SKM-1 (cell line): ENCODE results near the gene RASSF10.
"Not testable (repeated sequence)": the region's sequence is repeated elsewhere in the genome, so short reads cannot be mapped to it uniquely, and the experiment has no call there.

Experiments
- DNase-seq: peaks from one replicate; lab custom pipeline; 2025; ENCODE audit not compliant: unreplicated experiment; lab: John Stamatoyannopoulos, UW

Gene RASSF10

DNA sequence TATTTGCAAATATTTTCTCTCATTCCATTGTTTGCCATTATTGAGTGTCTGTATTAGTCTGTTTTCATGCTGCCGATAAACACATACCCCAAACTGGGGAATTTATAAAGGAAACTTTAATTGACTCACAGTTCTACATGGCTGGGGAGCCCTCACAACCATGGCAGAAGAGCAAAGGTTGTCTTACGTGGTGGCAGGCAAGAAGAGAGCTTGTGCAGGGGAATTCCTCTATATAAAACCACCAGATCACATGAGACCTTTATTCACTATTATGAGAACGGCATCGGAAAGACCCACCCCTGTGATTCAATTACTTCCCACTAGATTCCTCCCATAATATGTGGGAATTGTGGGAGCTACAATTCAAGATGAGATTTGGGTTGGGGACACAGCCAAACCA is 10.2 kb downstream of the RASSF10 start:
- no peak for DNase-seq

DNA sequence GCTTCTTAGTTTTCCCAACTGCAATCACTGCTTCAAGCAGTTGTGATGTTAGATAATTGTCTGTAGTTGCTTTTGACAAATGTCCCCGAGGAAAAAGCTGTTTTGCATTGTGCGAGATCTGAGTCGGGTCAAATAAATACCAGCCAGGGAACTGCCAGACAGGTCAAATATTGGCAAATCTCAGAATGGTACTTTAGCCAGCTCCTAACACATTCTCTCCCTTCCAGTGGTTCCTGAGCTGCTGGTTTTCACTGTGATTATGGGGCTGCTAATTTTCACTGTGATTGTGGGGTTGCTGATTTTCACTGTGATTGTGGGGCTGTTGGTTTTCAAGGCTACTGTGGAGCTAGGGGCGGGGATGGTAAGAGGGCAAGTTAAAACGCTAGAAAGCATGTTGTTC is 14.3 kb downstream of the RASSF10 start:
- no peak for DNase-seq

DNA sequence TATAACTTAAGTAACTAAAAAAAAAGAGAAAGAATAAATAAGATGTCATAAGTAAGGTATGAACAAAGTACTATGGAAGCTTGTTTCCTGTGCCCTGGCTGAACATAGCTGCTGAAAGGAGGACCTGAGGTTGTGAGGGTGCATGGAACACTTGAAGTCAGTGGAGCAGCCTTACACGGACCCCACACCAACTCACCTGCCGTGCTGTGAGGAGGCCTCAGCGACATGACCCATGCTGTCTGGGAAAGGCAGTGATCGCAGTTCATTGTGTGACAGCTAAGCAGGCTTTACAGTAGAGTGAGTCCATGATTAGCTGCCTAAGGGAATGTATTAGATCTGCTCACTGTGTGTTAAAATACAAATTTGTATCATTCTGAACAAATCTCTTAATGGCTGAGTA is 17.6 kb downstream of the RASSF10 start:
- DNase-seq = no peak

DNA sequence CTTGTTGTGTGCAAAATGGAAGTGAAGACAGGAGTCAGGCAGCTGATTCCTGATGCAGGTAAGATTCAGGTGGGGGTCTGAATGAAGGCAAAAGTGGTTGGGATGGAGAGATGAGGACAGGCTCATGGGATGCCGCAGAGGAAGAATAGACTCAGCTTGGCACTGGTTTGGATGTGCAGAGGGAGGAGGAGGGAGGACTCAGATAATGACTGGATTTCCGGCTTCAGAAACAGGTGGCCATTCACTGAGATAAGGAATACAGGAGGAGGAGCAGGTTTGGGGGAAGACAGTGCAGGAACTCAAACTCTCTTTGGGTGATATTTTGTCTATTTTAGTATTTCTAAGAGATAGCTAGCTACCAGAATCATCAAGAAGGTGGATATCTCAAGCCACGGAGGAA is 19.2 kb downstream of the RASSF10 start:
- no peak for DNase-seq

DNA sequence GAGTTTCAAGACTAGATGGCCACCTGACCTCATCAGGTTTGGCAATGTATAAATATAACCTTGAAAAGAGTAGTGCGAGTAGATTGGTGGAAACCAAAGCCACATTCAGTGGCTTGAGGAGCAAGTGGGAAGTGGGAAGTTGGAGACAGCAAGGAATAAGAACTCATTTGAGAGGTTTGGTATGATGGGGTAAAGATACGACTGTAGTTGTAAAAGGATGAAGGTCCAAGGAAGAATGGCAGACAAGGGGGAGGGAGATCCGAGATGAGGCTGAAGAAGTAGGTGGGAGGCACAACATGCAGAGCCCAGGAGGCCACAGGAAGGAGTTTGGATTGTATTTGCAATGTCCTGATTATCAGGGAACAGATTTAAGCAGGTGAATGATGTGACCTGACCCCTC is 20.8 kb downstream of the RASSF10 start:
- no peak for DNase-seq

DNA sequence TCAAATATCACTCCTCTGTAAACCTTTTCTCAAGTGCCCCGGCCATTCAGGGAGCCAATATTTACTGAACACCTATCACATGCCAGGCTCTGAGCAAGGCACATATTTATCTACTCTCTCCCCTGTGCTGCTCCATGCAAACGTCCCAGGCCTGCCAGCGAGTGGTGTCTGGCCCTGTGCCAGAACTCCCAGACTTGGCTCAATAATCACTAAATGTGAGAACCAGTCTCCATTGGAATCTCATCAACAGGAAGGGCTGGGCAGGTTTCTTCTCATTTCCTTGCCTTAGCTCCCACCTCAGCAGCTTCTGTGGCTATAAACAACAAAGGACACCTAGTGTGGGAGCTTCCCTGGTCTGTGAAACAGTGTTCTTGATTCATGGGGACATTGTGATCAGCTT is 21.7 kb downstream of the RASSF10 start:
- DNase-seq = no peak

DNA sequence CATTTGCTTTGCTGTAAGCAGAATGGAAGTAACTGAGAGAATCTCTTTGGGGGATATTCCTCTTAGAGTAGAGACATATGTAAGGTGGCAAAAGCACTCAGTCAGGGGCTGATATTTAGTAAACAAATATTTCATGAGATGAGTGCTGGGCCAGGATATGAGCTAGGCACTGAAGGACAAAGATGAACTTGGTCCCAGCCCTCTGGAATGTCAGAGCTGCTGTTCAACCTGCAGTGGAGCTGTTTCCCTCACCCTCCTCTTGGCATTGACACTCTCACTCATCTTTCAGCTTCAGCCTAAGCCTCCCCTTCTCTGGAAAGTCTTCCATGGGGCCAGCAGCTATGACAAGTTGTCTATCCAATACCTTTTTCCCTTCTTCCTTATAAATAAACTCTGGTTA is 22.2 kb downstream of the RASSF10 start:
- no peak for DNase-seq

DNA sequence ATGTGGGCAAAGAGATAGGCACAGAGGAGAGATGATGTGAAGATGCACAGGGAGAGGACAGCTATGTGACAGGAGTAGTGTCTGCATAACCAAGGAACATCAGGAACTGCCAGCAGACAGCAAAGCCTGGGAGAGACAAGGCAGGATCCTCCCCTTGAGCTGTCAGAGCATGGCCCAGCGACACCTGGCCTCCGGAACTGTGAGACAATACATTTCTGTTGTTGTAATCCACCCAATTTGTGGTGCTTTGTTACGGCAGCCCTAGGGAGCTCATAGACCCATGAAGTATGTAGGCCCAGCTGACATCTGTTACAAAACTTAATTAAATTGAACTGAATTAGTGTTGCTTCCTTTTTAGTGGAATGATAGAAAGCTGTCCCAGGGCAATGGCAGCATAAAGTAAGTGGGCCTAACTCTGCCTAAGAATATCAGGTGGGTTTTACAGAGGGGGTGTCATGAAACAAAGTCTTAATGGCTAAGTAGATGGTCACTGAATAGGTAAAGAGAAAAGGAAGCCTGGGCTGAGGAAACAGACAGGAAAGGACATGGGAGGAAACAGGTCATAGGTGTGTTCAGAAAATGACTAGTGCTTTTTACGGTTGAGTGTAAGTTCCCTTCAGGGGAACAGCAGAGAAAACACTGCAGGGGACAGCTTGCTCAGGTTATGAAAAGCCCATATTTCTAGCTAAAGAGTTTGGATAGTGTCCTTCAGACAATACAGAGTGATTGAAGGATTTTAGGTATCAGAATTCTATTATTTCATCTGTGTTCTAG is 24.8 kb downstream of the RASSF10 start:
- DNase-seq = no peak

DNA sequence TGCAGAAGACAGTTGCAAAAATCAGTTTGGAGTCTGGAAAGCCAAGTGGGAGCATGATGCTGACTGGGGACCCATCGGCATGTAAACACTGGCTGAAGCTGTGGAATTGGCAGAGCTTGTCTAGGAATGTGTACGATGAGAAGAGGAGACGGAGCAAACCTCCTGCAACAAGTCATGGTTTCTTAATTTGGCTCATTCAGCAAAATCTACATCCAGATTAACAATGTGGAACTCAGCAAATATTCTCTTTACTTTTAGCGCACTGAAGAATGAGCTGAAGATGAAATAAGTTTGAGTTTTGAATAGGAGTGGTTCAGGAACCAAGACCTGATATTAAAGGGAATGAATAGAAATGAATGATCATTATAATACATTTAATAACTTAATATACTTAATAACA is 26.6 kb downstream of the RASSF10 start:
- no peak for DNase-seq

DNA sequence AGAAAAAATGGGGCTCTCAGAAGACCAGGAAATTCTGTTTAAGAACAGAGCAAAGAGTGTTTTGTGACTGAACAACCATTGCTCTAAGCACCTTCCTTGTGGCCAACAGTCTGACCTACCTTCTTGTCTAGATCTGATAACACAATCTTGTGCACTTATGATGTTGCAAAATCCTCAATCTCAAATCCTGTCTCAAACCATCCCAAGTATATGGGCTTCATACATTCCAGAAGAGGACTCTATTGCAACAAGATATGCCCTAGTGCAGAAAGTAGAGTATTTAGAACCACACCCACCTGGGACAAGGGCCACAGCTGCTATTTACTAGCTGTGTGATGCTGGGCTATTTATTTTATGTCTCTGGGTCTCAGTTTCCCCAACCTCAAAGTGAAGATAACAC is 27.1 kb downstream of the RASSF10 start:
- no peak for DNase-seq

DNA sequence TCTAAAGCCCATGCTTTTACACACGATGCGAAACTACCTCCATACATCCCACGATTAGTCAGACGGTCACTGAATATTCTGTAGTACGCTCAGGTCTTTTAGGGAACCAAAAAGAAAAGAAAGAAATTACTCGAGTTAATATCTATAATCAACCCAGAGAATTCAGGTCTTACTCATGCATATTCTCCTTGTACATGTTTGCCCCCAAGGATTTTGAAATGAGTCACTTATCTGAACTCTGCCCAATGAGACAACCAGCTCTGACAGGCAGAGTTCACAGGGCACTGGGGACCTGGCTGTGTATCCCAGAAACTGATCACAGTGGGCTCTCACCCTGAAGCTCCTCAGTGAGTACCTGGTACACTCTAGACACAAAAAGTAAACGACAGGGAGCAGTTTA is 29.2 kb downstream of the RASSF10 start:
- no peak for DNase-seq

DNA sequence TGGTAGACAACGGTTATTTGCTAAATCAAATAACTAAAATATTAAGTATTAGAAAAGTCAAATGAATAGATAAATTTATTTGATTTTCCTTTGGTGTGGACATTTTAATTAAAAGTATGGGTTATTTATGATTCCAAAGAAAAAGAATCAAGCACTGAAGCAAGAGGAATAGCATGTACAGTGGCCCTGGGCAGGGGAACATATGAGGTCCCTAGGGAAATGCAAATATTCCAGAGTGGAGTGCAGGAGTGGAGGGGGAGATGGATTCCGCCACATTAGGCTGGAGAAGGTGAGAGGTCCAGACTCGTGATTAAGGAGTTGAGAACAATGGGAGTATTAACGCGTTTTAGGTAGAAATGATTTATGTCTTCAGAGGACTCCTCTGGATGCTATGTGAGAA is 30.0 kb downstream of the RASSF10 start:
- DNase-seq = no peak

DNA sequence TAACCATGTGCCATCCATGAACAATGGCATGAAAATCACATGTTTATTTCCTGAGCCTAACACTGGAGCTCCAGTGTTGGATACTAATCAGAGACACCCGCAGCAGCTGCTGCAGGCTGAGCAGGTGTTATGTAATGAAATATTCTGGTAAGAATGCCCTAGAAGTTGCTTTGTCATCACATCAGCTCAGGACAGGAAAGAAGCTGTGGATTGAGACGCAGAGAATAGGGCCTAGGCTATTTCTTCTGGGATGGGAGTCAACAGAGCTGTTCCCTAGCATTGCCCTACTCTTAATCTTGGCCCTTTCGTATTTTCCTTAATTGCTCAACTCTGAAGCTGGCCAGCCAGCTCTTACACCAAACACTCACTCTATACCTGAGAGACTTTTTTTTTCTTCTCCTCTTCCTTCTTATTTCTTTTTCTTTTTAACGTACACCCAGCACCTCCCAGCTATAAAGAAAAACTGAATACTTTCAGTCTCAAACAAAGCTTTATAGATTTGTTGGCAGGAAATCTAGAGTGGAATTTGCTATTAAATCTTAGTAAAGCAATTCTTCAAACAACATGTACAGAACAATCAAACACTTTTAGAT is 31.9 kb downstream of the RASSF10 start:
- DNase-seq = no peak

DNA sequence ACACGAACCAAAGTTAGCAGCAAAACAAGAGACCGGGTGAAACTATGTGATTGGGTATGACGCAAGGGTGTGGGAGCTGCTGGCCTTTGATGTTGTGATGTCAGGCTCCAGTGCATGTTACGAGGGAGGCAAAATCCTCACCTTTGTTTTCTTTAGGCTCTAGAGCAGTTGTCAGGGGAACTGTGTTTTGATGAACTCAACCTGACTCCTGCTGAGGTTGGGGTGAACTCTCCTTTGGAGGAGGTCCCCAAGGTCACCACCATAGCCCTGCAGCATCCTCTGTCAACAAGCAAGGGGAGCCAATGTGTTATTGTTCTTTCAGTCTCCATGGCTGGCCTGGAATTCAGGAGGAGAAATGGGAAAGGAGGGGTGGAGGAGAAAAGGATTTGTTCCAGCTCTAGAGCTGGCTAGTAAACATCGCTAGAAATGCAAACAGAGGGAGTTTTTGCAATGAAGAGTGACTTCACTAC is 33.8 kb downstream of the RASSF10 start:
- DNase-seq = no peak

DNA sequence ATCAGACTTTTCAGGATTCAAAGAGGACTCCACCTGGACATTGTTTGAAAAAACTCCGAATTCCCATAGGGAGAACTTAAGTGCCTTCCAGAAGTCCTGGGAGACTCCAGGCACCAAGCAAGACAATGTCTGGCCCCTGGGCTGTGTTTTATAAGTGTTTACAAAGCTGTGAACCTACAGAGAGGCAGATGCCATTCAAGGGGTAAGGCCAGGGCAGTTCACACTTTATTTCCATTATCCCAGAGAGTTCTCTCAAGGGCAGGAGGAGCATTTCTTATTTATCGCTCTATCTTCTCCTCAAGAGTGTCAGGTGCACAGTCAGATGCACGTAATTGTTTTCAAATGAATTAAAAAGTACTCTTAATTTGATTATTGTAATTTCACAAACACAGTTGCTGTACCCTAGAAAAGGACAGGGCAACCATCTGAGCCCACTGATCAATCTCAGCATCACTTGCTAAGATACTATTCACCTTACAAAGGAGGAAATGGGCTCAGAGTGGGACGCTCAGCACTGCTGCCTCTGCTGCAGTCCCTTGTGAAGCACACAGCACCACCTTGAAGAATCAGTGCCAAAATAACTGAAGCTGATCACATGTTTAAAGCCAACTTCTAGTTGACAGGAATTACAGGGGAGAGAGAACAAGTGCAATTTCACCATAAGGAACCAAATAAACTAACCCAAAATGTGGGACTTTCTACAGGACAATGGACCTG is 35.0 kb downstream of the RASSF10 start:
- DNase-seq = no peak

DNA sequence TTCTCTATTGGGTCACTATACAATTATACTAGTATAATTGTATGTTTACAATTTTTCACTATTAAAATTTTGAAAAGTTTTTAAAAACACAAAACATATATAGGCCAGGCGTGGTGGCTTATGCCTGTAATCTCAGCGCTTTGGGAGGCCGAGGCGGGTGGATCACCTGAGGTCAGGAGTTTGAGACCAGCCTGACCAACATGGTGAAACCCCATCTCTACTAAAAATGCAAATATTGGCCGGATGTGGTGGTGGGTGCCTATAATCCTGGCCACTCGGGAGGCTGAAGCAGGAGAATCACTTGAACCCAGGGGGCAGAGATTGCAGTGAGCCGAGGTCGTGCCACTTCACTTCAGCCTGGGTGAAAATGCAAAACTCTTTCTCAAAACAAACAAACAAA is 36.0 kb downstream of the RASSF10 start:
- DNase-seq = not testable (repeated sequence)

DNA sequence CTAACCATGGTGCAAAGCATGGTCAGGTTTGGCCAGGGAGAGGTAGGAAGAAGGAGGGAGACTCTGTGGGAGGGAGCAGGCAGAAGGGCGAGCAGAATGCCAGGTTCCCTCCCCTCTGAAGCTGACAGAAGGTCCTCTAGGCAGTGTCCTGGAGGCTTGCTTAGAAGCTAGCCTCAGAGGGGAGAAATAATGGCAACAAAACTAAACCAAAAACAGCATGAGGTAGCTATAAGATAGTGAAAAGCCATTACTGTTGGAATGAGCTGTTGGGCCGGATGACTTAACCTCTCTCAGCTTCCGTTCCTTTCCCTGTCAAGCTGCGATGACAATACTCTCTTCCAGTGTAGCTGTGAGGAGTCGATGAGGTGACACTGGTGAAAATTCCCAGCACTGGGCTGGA is 36.6 kb downstream of the RASSF10 start:
- DNase-seq = no peak

DNA sequence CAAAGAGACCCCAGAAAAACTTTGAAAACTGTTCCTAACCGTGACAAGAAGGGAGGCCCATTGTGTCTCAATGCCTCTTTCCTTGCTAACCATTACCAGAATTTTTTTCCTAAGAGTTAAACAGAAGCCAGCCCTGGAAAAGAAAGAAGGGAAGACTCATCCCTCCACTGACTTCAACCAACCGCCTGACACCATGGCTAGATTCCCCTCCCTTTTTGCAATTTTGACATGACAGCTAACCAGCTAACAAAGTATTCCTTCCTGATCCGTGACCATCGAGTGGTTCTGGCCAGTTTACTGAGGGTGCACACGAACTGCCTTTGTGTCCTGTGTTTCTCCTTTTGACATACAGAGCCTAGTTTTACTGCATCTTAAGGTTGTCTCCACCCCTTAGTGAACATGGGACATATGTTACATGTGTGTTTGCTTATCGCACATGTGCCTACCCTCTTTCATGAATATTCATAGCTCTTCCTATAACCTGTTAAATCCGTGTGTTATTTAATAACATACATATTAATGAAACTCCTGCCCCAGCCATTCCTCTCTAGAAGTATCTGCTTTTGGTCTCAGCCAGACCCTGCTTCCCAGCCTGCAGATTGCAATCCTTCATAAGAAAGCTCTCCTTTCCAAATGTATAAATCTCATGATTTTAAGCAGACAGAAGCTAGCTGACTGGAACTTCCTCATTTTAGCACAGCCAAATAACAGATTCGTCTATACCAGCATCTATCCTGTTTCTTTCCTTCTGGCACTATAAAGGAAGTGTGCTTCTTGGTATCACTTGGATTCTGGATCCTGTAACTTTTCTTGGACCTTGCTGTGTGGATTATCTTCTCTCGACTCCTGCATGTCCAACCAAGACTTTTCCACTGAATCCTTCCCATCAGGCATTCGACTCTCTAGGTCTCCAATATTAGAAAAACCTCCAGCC is 37.8 kb downstream of the RASSF10 start:
- no peak for DNase-seq

DNA sequence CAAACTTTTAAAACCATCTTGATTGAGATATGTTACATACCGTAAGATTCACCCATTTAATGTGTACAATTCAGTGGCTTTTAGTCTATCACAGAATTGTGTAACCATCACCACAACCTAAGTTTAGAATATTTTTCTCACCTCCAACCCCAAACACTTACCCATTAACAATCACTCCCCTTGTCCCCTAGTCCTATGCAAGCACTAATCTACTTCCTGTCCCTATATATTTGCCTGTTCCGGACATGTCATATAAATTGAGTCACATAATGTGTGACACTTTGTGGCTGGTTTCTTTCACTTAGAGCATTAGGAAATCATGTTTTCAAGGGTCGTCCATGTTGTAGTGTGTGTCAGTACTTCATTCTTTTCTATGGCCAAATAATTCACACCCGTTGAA is 38.8 kb downstream of the RASSF10 start:
- no peak for DNase-seq

DNA sequence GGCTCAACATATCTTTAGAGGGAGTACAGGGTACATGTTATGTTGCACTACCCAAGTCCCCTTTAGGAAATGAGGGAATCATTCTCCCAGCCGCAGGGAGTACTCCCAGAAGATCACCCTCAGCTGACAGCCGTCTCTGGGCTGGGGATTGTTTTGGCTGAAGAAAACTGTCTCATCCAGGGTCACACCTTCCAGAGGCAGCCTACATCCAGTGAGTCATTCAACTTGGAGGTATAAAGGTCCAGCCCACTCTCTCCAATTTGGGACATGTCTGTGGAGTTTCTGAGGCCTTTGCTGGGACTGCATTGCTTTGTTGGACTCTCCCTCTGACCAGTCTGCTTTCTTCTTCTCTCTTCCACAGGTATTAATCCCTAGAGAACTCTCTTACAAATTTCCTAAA is 42.1 kb downstream of the RASSF10 start:
- no peak for DNase-seq

DNA sequence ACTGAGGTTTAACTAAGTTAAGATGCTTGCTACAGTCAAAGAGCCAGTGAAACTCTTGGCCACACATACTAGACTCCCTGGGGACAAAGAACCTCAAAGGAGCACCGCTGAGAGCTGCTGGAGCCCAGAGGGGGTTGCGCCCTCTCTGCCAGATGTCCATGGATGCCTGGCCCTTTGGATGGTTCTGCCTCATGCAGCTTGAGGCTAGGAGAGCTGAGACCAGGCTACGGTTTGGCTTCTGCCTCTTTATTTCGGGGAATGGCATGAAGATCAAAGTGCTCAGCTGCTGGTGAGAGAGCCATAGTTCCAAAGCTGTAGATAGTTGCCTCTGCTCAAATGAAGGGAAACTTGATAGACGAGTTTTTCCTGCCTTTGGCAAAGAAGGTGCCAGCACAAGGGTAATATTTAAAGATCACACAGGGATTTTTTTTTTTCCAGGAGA is 43.0 kb downstream of the RASSF10 start:
- no peak for DNase-seq
